ENCODE data around the gene MYO1F.

MYO1F gene

GRCh38 chr19:8611877-8612806 lies 34.9 kb upstream of the MYO1F start:
- no peaks in the 10 kb centered on the region for H3K36me3 ChIP-seq (ENCODE audit: control insufficient read depth, insufficient read depth, low read length)
- peak overlapping the region; percentile 89 for H3K27ac ChIP-seq (ENCODE audit: low read depth, low read length)
- no peaks in the 10 kb centered on the region for H3K27me3 ChIP-seq (ENCODE audit: control insufficient read depth, insufficient read depth, low read length)
- no peak overlapping the region for H3K9ac ChIP-seq (ENCODE audit: low read depth, low read length)
- peaks cover 23% of the 10 kb centered on the region for H3K4me1 ChIP-seq (ENCODE audit: control insufficient read depth, insufficient read depth, low read length)
- H3K4me3 ChIP-seq (ENCODE audit: low read depth, low read length) = no peak overlapping the region
- no peaks in the 10 kb centered on the region for H3K9me3 ChIP-seq (ENCODE audit: control insufficient read depth, insufficient read depth, low read length)

- Histone ChIP-seq H3K9ac (ENCODE audit: low read depth, low read length) (no peak overlapping the region), H3K27ac (ENCODE audit: low read depth, low read length) (peak overlapping the region; percentile 89)
Measured at GRCh38 chr19:8611391-8611876, 34.2 kb upstream of the MYO1F start.

GRCh38 chr19:8610936-8611300 lies 33.7 kb upstream of the MYO1F start:
- Histone ChIP-seq H3K9me3 (ENCODE audit: control insufficient read depth, insufficient read depth, low read length) (no peaks in the 10 kb centered on the region), H3K36me3 (ENCODE audit: control insufficient read depth, insufficient read depth, low read length) (no peaks in the 10 kb centered on the region), H3K4me3 (ENCODE audit: low read depth, low read length) (no peak overlapping the region; the same call in 1 of the 2 replicates), H3K27me3 (ENCODE audit: control insufficient read depth, insufficient read depth, low read length) (no peaks in the 10 kb centered on the region), H3K27ac (ENCODE audit: low read depth, low read length) (peak overlapping the region; percentile 93), H3K9ac (ENCODE audit: low read depth, low read length) (no peak overlapping the region), H3K4me1 (ENCODE audit: control insufficient read depth, insufficient read depth, low read length) (peaks cover 21% of the 10 kb centered on the region)

More at GRCh38 chr19:8611391-8611876, 34.2 kb upstream of the MYO1F start:
- H3K36me3 ChIP-seq (ENCODE audit: control insufficient read depth, insufficient read depth, low read length) = no peaks in the 10 kb centered on the region
- H3K27me3 ChIP-seq (ENCODE audit: control insufficient read depth, insufficient read depth, low read length) = no peaks in the 10 kb centered on the region
- peaks cover 21% of the 10 kb centered on the region for H3K4me1 ChIP-seq (ENCODE audit: control insufficient read depth, insufficient read depth, low read length)
- H3K9me3 ChIP-seq (ENCODE audit: control insufficient read depth, insufficient read depth, low read length) = no peaks in the 10 kb centered on the region
- no peak overlapping the region for H3K4me3 ChIP-seq (ENCODE audit: low read depth, low read length)

GRCh38 chr19:8610041-8610935 lies 33.0 kb upstream of the MYO1F start, which contains the start of gene ADAMTS10:
Gene ADAMTS10 (minus strand): TSS chr19:8610715. CDS start chr19:8605710, 5,005 bp downstream.
- Histone ChIP-seq H3K27ac (ENCODE audit: low read depth, low read length) (peak within 1 kb of the TSS; percentile 93), H3K36me3 (ENCODE audit: control insufficient read depth, insufficient read depth, low read length) (no peaks in the 10 kb centered on the region), H3K4me1 (ENCODE audit: control insufficient read depth, insufficient read depth, low read length) (peaks cover 21% of the 10 kb centered on the region), H3K9me3 (ENCODE audit: control insufficient read depth, insufficient read depth, low read length) (no peaks in the 10 kb centered on the region), H3K9ac (ENCODE audit: low read depth, low read length) (peak within 1 kb of the TSS; percentile 24), H3K4me3 (ENCODE audit: low read depth, low read length) (peak within 1 kb of the TSS; percentile 79), H3K27me3 (ENCODE audit: control insufficient read depth, insufficient read depth, low read length) (no peaks in the 10 kb centered on the region)

- Histone ChIP-seq H3K27me3 (ENCODE audit: control insufficient read depth, insufficient read depth, low read length) (no peaks in the 10 kb centered on the region), H3K4me3 (ENCODE audit: low read depth, low read length) (peak overlapping the region; percentile 79), H3K27ac (ENCODE audit: low read depth, low read length) (peak overlapping the region; percentile 93), H3K9ac (ENCODE audit: low read depth, low read length) (peak overlapping the region; percentile 69), H3K9me3 (ENCODE audit: control insufficient read depth, insufficient read depth, low read length) (peaks cover 4% of the 10 kb centered on the region; the same call in 1 of the 2 replicates), H3K4me1 (ENCODE audit: control insufficient read depth, insufficient read depth, low read length) (peaks cover 21% of the 10 kb centered on the region), H3K36me3 (ENCODE audit: control insufficient read depth, insufficient read depth, low read length) (no peaks in the 10 kb centered on the region)
Measured at GRCh38 chr19:8609279-8610040, 32.2 kb upstream of the MYO1F start.

- peak overlapping the region; percentile 93 for H3K27ac ChIP-seq (ENCODE audit: low read depth, low read length)
- H3K4me3 ChIP-seq (ENCODE audit: low read depth, low read length) = peak overlapping the region; percentile 79
- H3K36me3 ChIP-seq (ENCODE audit: control insufficient read depth, insufficient read depth, low read length) = no peaks in the 10 kb centered on the region
- H3K9me3 ChIP-seq (ENCODE audit: control insufficient read depth, insufficient read depth, low read length) = peaks cover 5% of the 10 kb centered on the region; the same call in 1 of the 2 replicates
- no peaks in the 10 kb centered on the region for H3K27me3 ChIP-seq (ENCODE audit: control insufficient read depth, insufficient read depth, low read length)
- 0 out of 2 replicates have a peak overlapping the region, but pooled peaks have one; percentile 69 for H3K9ac ChIP-seq (ENCODE audit: low read depth, low read length)
- peaks cover 21% of the 10 kb centered on the region for H3K4me1 ChIP-seq (ENCODE audit: control insufficient read depth, insufficient read depth, low read length)
Measured at GRCh38 chr19:8608941-8609278, 31.7 kb upstream of the MYO1F start.

- Histone ChIP-seq H3K4me1 (ENCODE audit: control insufficient read depth, insufficient read depth, low read length) (peaks cover 21% of the 10 kb centered on the region), H3K9ac (ENCODE audit: low read depth, low read length) (no peak overlapping the region), H3K4me3 (ENCODE audit: low read depth, low read length) (no peak overlapping the region), H3K36me3 (ENCODE audit: control insufficient read depth, insufficient read depth, low read length) (peaks cover 3% of the 10 kb centered on the region; the same call in 1 of the 2 replicates), H3K27ac (ENCODE audit: low read depth, low read length) (no peak overlapping the region), H3K9me3 (ENCODE audit: control insufficient read depth, insufficient read depth, low read length) (peaks cover 5% of the 10 kb centered on the region; the same call in 1 of the 2 replicates), H3K27me3 (ENCODE audit: control insufficient read depth, insufficient read depth, low read length) (no peaks in the 10 kb centered on the region)
Measured at GRCh38 chr19:8607386-8607785, 30.1 kb upstream of the MYO1F start.

GRCh38 chr19:8605514-8605913 lies 28.3 kb upstream of the MYO1F start:
- H3K27ac ChIP-seq (ENCODE audit: low read depth, low read length) = no peak overlapping the region
- H3K9me3 ChIP-seq (ENCODE audit: control insufficient read depth, insufficient read depth, low read length) = peaks cover 5% of the 10 kb centered on the region; the same call in 1 of the 2 replicates
- H3K27me3 ChIP-seq (ENCODE audit: control insufficient read depth, insufficient read depth, low read length) = no peaks in the 10 kb centered on the region

GRCh38 chr19:8601796-8602195 lies 24.6 kb upstream of the MYO1F start:
- Histone ChIP-seq H3K27me3 (ENCODE audit: control insufficient read depth, insufficient read depth, low read length) (no peaks in the 10 kb centered on the region), H3K4me3 (ENCODE audit: low read depth, low read length) (no peak overlapping the region), H3K9ac (ENCODE audit: low read depth, low read length) (no peak overlapping the region), H3K9me3 (ENCODE audit: control insufficient read depth, insufficient read depth, low read length) (peaks cover 5% of the 10 kb centered on the region; the same call in 1 of the 2 replicates), H3K27ac (ENCODE audit: low read depth, low read length) (no peak overlapping the region), H3K36me3 (ENCODE audit: control insufficient read depth, insufficient read depth, low read length) (peaks cover 6% of the 10 kb centered on the region), H3K4me1 (ENCODE audit: control insufficient read depth, insufficient read depth, low read length) (no peaks in the 10 kb centered on the region)

More at GRCh38 chr19:8605514-8605913, 28.3 kb upstream of the MYO1F start:
- no peak overlapping the region for H3K9ac ChIP-seq (ENCODE audit: low read depth, low read length)
- H3K4me3 ChIP-seq (ENCODE audit: low read depth, low read length) = no peak overlapping the region
- peaks cover 13% of the 10 kb centered on the region for H3K4me1 ChIP-seq (ENCODE audit: control insufficient read depth, insufficient read depth, low read length)
- peaks cover 6% of the 10 kb centered on the region for H3K36me3 ChIP-seq (ENCODE audit: control insufficient read depth, insufficient read depth, low read length)

- no peak overlapping the region for H3K9ac ChIP-seq (ENCODE audit: low read depth, low read length)
- H3K27ac ChIP-seq (ENCODE audit: low read depth, low read length) = no peak overlapping the region
- H3K27me3 ChIP-seq (ENCODE audit: control insufficient read depth, insufficient read depth, low read length) = no peaks in the 10 kb centered on the region
- peaks cover 6% of the 10 kb centered on the region for H3K36me3 ChIP-seq (ENCODE audit: control insufficient read depth, insufficient read depth, low read length)
- no peaks in the 10 kb centered on the region for H3K4me1 ChIP-seq (ENCODE audit: control insufficient read depth, insufficient read depth, low read length)
- H3K9me3 ChIP-seq (ENCODE audit: control insufficient read depth, insufficient read depth, low read length) = peaks cover 5% of the 10 kb centered on the region; the same call in 1 of the 2 replicates
- H3K4me3 ChIP-seq (ENCODE audit: low read depth, low read length) = no peak overlapping the region
Measured at GRCh38 chr19:8600816-8601215, 23.6 kb upstream of the MYO1F start.

Measured in HUES48 (cell line).